Ascending aorta (tissue), 2 donors: ENCODE measurements around the gene KRT82. TPM values are rescaled to one million over a fixed set of nuclear protein-coding genes. Genes with fewer than 3 reads are reported as not detected.
"Not testable (repeated sequence)": the region's sequence is repeated elsewhere in the genome, so short reads cannot be mapped to it uniquely, and the experiment has no call there.

Experiments
- DNase-seq, 2 donors: peaks; one replicate each; pipeline ENCODE4 v3.0.0-alpha.2; 2019; ENCODE audit warnings: low spot score in 2 of 2
- H3K27ac ChIP-seq, 2 donors: fragments of 200-600 bp; sonication (generic); one replicate each; pipeline ENCODE4 v1.5.1; 2016 to 2017; ENCODE audit warnings: mild to moderate bottlenecking in 1 of 2
- H3K27me3 ChIP-seq: fragments of 200-600 bp; sonication (generic); one replicate; pipeline ENCODE4 v1.5.1; 2017
- H3K36me3 ChIP-seq, 2 donors: fragments of 200-600 bp; sonication (generic); one replicate each; pipeline ENCODE4 v1.5.1; 2016
- H3K4me1 ChIP-seq, 2 donors: fragments of 200-600 bp; sonication (generic); one replicate each; pipeline ENCODE4 v1.5.1; 2016 to 2017; ENCODE audit warnings: mild to moderate bottlenecking in 1 of 2
- H3K4me3 ChIP-seq, 2 donors: fragments of 200-600 bp; sonication (generic); one replicate each; pipeline ENCODE4 v1.5.1; 2016 to 2017; ENCODE audit warnings: mild to moderate bottlenecking in 1 of 2
- H3K9me3 ChIP-seq, 2 donors: fragments of 200-600 bp; sonication (generic); one replicate each; pipeline ENCODE4 v1.5.1; 2016
- intact Hi-C: fragments of 100-400 bp; cut with DNase I; formaldehyde crosslinking; loops from one replicate; pipeline ENCODE4 v1.15.1; 2023
- total RNA-seq: library from RNA; depleted of rRNA; stranded (reverse); fragments of >200 nt; gene quantifications from one replicate; pipeline ENCODE4 v1.1.0, GENCODE V29; 2016
- TF ChIP-seq, protein P1 (sequence below), 3 experiments: fragments of 200-600 bp in 2 of 3; fragments of 450-650 bp in 1 of 3; sonication (generic) in 2 of 3; IDR thresholded peaks; one replicate each; pipeline ENCODE4 v1.5.1; 2016 to 2019; ENCODE audit warnings: antibody characterized with exemption in 3 of 3, mild to moderate bottlenecking in 1 of 3, moderate library complexity in 1 of 3

Gene KRT82
- total RNA-seq, 1 donor from 2014 or later: not detected

DNA sequence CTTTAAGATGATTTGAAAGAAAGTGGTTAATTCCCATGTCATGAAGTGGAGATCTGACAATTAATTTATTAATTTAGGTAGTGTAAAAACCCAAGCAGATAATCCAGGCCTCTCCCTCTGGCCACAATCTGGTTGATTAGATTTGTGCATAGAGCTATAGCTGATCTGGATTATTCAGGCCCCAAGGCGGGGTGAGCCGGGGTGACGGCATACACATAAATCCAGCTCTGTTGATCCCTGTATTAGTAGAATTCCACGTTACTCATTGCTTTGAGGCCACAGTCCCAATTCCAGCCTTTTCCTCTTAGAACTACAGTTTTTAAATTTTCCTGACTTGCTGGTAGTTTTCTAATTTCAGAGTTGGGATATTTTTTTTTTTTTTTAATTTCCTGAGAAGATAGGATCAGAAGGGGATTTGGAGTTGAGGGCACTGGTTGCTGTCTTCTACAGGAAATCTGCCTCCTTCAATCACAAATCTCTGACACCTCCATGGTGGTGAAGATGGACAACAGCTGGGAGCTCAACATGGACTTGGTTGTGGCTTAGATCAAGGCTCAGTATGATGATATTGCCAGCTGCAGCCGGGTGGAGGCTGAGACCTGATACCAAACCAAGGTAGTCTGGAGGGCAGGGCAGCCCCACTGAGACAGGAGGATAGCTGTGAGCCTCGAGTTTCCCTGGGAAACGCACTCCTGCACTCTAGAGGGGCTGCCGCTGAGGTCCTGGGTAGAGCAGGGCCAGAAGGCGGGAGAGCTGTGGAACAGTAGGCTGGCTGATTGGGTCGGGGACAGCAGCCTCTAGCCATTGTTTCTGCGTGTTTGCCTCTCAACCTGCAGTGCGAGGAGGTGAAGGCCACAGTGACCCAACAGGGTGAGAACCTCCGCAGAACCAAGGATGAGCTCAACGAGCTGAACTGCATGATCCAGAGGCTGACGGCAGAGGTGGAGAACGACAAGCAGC lies 58.3 kb downstream of the KRT82 start:
- TF ChIP-seq, protein P1, sequence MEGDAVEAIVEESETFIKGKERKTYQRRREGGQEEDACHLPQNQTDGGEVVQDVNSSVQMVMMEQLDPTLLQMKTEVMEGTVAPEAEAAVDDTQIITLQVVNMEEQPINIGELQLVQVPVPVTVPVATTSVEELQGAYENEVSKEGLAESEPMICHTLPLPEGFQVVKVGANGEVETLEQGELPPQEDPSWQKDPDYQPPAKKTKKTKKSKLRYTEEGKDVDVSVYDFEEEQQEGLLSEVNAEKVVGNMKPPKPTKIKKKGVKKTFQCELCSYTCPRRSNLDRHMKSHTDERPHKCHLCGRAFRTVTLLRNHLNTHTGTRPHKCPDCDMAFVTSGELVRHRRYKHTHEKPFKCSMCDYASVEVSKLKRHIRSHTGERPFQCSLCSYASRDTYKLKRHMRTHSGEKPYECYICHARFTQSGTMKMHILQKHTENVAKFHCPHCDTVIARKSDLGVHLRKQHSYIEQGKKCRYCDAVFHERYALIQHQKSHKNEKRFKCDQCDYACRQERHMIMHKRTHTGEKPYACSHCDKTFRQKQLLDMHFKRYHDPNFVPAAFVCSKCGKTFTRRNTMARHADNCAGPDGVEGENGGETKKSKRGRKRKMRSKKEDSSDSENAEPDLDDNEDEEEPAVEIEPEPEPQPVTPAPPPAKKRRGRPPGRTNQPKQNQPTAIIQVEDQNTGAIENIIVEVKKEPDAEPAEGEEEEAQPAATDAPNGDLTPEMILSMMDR (IDR thresholded peaks at IDR 0.05): no peak
- intact Hi-C loops: no loop called here
- H3K9me3 ChIP-seq: no peaks in the 10 kb centered on the region
- DNase-seq: no peak
- H3K4me3 ChIP-seq: no peak overlapping the region
- H3K27me3 ChIP-seq: no peaks in the 10 kb centered on the region
- H3K27ac ChIP-seq: no peak overlapping the region
- H3K36me3 ChIP-seq: no peaks in the 10 kb centered on the region
- H3K4me1 ChIP-seq: peaks cover 0 to 3% of the 10 kb centered on the region in 2 donors

DNA sequence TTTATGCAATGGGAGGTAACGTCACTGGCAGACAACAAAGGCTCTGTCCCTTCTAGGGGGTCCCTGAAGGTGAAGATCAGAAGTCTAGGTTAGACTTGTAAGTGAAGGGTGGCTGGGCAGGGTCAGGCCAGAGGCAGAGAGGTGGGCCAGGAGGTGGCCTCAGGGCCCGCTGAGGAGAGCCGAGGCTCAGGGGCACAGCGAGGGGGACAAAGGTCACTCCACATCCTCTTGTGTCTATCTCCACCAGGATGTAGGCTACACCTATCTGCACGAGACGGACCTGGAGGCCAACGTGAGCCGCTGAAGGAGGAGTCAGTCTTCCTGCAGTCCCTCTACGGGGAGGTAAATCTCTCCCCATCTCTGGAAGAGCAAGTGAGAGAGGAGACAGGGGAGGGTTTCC lies 59.1 kb downstream of the KRT82 start:
- intact Hi-C loops: no loop called here
- Histone ChIP-seq H3K36me3 (no peaks in the 10 kb centered on the region), H3K27ac (no peak overlapping the region), H3K27me3 (no peaks in the 10 kb centered on the region), H3K9me3 (no peaks in the 10 kb centered on the region), H3K4me1 (peaks cover 0 to 3% of the 10 kb centered on the region in 2 donors), H3K4me3 (no peak overlapping the region)
- TF ChIP-seq, protein P1 (IDR thresholded peaks at IDR 0.05): no peak
- DNase-seq: no peak

DNA sequence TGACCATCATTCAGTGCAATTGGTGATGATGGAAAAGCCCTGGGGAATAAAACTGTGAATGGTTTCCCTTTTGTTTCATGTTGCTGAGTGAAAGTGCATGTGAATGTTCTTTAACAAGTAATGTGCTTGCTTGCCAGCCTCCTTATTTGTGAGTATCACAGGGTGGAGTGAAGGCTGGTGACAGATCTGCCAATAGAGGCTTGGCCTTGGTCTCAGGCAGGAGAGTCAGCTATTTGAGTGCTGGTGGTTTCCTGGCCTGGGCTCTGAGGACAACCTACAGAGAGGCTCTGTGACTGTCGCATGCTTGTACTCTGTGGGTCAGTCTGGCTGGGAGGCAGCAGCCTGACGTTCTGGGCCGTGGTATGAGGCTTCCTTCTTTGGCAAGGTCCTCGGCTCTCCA lies 59.5 kb downstream of the KRT82 start:
- Histone ChIP-seq H3K27me3 (no peaks in the 10 kb centered on the region), H3K9me3 (no peaks in the 10 kb centered on the region), H3K27ac (no peak overlapping the region), H3K4me3 (no peak overlapping the region), H3K36me3 (no peaks in the 10 kb centered on the region), H3K4me1 (peaks cover 0 to 3% of the 10 kb centered on the region in 2 donors)
- no peak for DNase-seq
- intact Hi-C loops: no loop called here
- TF ChIP-seq, protein P1 (IDR thresholded peaks at IDR 0.05): no peak

DNA sequence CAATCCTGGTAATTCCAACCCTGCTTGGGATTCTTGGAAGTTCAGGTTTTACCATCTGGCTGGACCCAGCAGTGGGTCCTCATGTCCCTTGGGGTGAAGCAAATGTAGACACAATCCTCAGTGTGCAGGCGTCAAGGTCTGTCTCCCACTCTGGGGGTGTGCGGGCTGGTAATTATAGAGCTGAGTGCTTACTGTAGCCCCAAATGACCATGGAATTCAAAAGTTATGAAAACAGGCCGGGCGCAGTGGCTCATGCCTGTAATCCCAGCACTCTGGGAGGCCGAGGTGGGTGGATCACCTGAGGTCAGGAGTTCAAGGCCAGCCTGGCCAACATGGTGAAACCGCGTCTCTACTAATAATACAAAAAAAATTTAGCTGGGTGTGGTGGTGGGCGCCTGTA lies 61.1 kb downstream of the KRT82 start:
- H3K27me3 ChIP-seq, H3K27ac ChIP-seq, H3K36me3 ChIP-seq, intact Hi-C loops, H3K4me1 ChIP-seq, H3K9me3 ChIP-seq, DNase-seq, H3K4me3 ChIP-seq: not testable (repeated sequence)

DNA sequence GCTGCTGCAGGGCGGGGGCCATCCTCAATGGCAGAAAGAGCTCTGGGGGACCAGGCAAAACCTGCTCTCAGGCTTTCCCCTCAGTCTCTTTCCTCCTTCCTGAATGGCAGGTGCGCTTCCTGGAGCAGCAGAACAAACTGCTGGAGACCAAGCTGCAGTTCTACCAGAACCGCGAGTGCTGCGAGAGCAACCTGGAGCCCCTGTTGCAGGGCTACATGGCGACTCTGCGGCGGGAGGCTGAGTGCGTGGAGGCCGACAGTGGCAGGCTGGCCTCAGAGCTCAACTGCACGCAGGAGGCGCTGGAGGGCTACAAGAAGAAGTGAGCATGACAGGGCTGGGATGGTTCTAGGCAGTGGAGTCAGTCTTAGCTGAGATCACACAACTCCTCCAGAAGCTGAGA lies 62.0 kb downstream of the KRT82 start:
- no peaks in the 10 kb centered on the region for H3K4me1 ChIP-seq
- DNase-seq: no peak
- no peaks in the 10 kb centered on the region for H3K36me3 ChIP-seq
- intact Hi-C loops: no loop called here
- TF ChIP-seq, protein P1 (IDR thresholded peaks at IDR 0.05): no peak
- H3K4me3 ChIP-seq: no peak overlapping the region
- no peak overlapping the region for H3K27ac ChIP-seq
- H3K27me3 ChIP-seq: no peaks in the 10 kb centered on the region
- H3K9me3 ChIP-seq: no peaks in the 10 kb centered on the region

Other genes starting within 250 kb of the KRT82 start
- gene KRT80, start 214.3 kb downstream of the KRT82 start, total RNA-seq: not detected
- gene KRT7, start 173.1 kb downstream of the KRT82 start, total RNA-seq: 153 TPM
- gene KRT86, start 131.7 kb downstream of the KRT82 start, total RNA-seq: 0.96 TPM
- gene KRT81, start 114.8 kb downstream of the KRT82 start, total RNA-seq: not detected
- gene KRT83, start 84.9 kb downstream of the KRT82 start, total RNA-seq: not detected
- not detected for gene KRT85, start 38.9 kb downstream of the KRT82 start, total RNA-seq
- gene KRT84, start 20.7 kb downstream of the KRT82 start, total RNA-seq: not detected
- gene KRT75, start 28.0 kb upstream of the KRT82 start, total RNA-seq: not detected
- 0.32 TPM for gene KRT6B, start 45.8 kb upstream of the KRT82 start, total RNA-seq
- not detected for gene KRT6C, start 67.5 kb upstream of the KRT82 start, total RNA-seq
- gene KRT6A, start 86.9 kb upstream of the KRT82 start, total RNA-seq: 3.4 TPM
- 1.6 TPM for gene KRT5, start 114.1 kb upstream of the KRT82 start, total RNA-seq
- gene KRT71, start 146.8 kb upstream of the KRT82 start, total RNA-seq: not detected
- not detected for gene KRT74, start 167.5 kb upstream of the KRT82 start, total RNA-seq
- gene KRT72, start 195.1 kb upstream of the KRT82 start, total RNA-seq: not detected
- not detected for gene KRT73, start 212.2 kb upstream of the KRT82 start, total RNA-seq
- not detected for gene KRT2, start 245.9 kb upstream of the KRT82 start, total RNA-seq